GM10248 (cell line): ENCODE data around the gene KRTAP7-1.

Experiments
- CTCF ChIA-PET: fragments of 300-600 bp; sonication (Branson Sonifier 250); formaldehyde crosslinking; extraction: SDS; loops from one replicate; lab custom pipeline; 2021; ENCODE audit warnings: antibody characterized with exemption; lab: Yijun Ruan, JAX
- POLR2A ChIA-PET: fragments of 350-650 bp; sonication (Branson Sonifier 250); formaldehyde crosslinking; extraction: SDS; loops from one replicate; lab custom pipeline; 2020; ENCODE audit warnings: antibody characterized with exemption; lab: Yijun Ruan, JAX
- DNase-seq: peaks from one replicate; pipeline ENCODE4 v3.0.0; 2012; ENCODE audit errors: extremely low spot score
- TF ChIP-seq, protein P1 (sequence below): IDR thresholded peaks from 2 replicates; pipeline ENCODE4 v1.5.1; 2012; ENCODE audit warnings: mild to moderate bottlenecking, low read depth; ENCODE audit errors: extremely low read depth, missing control alignments, control extremely low read depth

KRTAP7-1 gene

DNA sequence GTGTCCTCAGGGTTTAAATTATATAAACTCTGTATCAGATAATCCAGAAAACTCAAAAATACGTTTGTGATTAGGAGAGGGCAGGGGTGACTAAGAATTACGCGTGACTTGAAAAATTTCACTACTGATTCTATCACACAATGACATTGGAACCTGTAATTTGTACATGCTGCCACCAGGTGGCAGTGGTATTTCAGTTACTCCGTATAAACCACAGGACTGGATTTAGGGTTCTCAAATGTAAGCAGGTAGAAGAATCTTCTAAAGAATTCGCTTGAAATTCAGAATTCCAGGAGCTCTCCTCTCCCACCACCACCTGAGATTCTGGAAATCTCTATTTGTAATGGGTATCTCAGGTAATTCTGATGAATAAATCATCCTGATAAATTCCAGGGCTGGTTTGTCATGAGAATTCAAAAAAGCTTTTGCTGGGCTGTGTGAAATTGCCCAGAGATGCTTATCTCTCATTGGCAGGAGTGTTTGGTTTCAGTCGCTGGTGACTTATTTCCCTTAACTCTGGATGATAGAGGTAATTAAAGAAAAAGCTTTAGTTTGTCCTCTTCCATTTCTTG lies 1.7 kb upstream of the KRTAP7-1 start:
- ChIA-PET CTCF (interaction anchor here (1.1 to 2.1 kb wide), 6 partner anchors 11 to 256 kb away, joined by 3 to 14 read pairs (median 3); no protein-coding TSS in a partner anchor), POLR2A (no interaction called here)
- TF ChIP-seq, protein P1, sequence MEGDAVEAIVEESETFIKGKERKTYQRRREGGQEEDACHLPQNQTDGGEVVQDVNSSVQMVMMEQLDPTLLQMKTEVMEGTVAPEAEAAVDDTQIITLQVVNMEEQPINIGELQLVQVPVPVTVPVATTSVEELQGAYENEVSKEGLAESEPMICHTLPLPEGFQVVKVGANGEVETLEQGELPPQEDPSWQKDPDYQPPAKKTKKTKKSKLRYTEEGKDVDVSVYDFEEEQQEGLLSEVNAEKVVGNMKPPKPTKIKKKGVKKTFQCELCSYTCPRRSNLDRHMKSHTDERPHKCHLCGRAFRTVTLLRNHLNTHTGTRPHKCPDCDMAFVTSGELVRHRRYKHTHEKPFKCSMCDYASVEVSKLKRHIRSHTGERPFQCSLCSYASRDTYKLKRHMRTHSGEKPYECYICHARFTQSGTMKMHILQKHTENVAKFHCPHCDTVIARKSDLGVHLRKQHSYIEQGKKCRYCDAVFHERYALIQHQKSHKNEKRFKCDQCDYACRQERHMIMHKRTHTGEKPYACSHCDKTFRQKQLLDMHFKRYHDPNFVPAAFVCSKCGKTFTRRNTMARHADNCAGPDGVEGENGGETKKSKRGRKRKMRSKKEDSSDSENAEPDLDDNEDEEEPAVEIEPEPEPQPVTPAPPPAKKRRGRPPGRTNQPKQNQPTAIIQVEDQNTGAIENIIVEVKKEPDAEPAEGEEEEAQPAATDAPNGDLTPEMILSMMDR: peak; percentile 46
- peak; percentile 17 for DNase-seq

GRCh38 chr21:30818837-30819610 lies 10.5 kb downstream of the KRTAP7-1 start:
- TF ChIP-seq, protein P1: no peak
- ChIA-PET POLR2A (no interaction called here), CTCF (no interaction called here)
- DNase-seq: no peak

DNA sequence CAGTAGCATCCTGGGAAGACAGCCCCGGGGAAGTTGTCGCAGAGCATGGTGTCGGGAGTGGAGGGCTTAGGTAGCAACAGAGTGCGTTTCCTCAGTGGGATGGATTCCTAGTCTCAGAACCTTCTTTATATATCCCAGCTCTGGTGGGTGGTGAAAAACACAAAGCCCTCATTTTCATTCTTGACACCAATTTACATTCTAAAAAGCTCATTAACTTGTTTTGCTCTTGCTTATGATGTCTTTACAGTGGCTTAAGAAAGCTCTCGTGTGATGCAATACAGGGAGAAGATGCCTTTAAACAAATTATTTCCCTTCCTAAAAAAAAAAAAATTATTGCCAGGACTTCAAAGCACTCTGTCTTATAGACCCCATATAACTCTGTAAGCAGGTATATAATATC lies 16.4 kb downstream of the KRTAP7-1 start, which contains the start of gene KRTAP8-1:
Gene KRTAP8-1 (minus strand): TSS at position 101 of the 400 bp plus-strand sequence. CDS start 54 bp downstream, at position 47.
- TF ChIP-seq, protein P1: no peak
- CTCF ChIA-PET: interaction anchor here (1.6 kb wide), 1 partner anchor 13 kb away, joined by 3 read pairs; no protein-coding TSS in a partner anchor
- POLR2A ChIA-PET: no interaction called here

DNA sequence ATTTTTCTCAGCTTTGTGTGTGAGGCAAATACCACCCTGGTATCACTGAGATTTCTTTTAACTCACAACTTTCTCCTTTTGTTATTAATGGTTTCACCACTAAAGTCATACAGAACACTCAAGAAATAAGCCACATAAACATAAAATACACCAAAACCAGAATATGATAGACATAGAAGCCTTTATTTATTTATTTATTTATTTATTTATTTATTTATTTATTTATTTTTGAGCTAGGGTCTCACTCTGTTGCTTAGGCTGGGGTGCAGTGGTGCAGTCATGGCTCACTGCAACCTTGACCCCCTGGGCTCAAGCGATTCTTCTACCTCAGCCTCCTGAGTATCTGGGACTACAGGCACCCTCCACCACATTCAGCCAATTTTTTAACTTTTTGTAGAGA lies 29.0 kb downstream of the KRTAP7-1 start:
- no peak for DNase-seq
- POLR2A ChIA-PET: no interaction called here
- TF ChIP-seq, protein P1: no peak
- CTCF ChIA-PET: interaction anchor here (1.4 kb wide), 1 partner anchor 12 kb away, joined by 3 read pairs; no protein-coding TSS in a partner anchor

More for the DNA sequence above, 16.4 kb downstream of the KRTAP7-1 start, which contains the start of gene KRTAP8-1:
- DNase-seq: no peak

DNA sequence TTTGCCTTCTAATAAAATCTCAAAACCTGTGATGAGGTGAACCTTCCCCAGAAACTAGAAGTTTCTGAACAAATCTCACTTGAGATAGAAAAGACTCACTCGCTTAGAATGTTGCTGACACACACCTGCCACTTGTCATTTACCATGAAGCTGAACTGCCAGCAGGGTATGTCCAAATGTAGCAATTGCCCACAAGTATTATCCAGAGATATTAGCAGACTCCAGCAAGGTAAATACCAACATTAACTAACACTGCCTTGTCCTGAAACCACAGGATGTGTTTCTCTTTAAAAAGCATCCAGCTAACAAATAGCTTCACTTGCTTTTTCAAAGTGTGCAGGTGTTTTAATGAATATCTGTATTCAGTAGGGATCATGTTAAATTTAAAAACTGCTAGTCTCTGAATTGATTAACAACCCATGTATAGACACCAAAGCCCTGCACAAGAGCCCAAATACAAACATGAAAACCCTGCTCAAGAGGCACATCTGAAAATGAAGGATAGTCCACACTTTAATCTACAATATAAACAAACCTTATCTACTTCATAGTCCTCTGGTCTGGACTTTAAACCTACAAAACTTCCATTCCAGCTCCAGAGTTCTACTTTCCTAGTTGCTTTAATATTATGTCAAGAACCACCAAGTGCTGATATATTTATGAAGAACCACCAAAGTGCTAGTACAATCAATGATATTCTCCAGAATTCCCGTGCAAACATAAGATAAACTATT lies 35.8 kb downstream of the KRTAP7-1 start:
- TF ChIP-seq, protein P1: no peak
- ChIA-PET POLR2A (no interaction called here), CTCF (no interaction called here)
- DNase-seq: no peak

GRCh38 chr21:30779249-30779648 lies 50.3 kb downstream of the KRTAP7-1 start:
- DNase-seq: no peak
- TF ChIP-seq, protein P1: no peak
- ChIA-PET CTCF (no interaction called here), POLR2A (no interaction called here)
